ENCODE results near the gene NOS1AP.

Gene NOS1AP

GRCh38 chr1:162134646-162135045 lies 65.2 kb downstream of the NOS1AP start:
- no peak overlapping the region for H3K27ac ChIP-seq
- no peak for DNase-seq (ENCODE audit: low read depth, low spot score)

- H3K27ac ChIP-seq = no peak overlapping the region
- DNase-seq (ENCODE audit: low read depth, low spot score) = no peak
Measured at GRCh38 chr1:162135271-162135775, 65.8 kb downstream of the NOS1AP start.

GRCh38 chr1:162136760-162137159 lies 67.3 kb downstream of the NOS1AP start:
- no peak overlapping the region for H3K27ac ChIP-seq
- DNase-seq (ENCODE audit: low read depth, low spot score) = no peak

- no peak overlapping the region for H3K27ac ChIP-seq
- no peak for DNase-seq (ENCODE audit: low read depth, low spot score)
Measured at GRCh38 chr1:162137179-162137960, 67.9 kb downstream of the NOS1AP start.

- H3K27ac ChIP-seq = no peak overlapping the region
- DNase-seq (ENCODE audit: low read depth, low spot score) = no peak
Measured at GRCh38 chr1:162138112-162138511, 68.6 kb downstream of the NOS1AP start.

- DNase-seq (ENCODE audit: low read depth, low spot score) = no peak
- no peak overlapping the region for H3K27ac ChIP-seq
Measured at GRCh38 chr1:162138599-162139181, 69.2 kb downstream of the NOS1AP start.

- no peak for DNase-seq (ENCODE audit: low read depth, low spot score)
- H3K27ac ChIP-seq = no peak overlapping the region
Measured at GRCh38 chr1:162139211-162139610, 69.7 kb downstream of the NOS1AP start.

GRCh38 chr1:162141281-162142054 lies 72.0 kb downstream of the NOS1AP start:
- no peak for DNase-seq (ENCODE audit: low read depth, low spot score)
- peak overlapping the region; percentile 38 for H3K27ac ChIP-seq

GRCh38 chr1:162142968-162143367 lies 73.5 kb downstream of the NOS1AP start:
- no peak for DNase-seq (ENCODE audit: low read depth, low spot score)
- no peak overlapping the region for H3K27ac ChIP-seq

- no peak overlapping the region for H3K27ac ChIP-seq
- no peak for DNase-seq (ENCODE audit: low read depth, low spot score)
Measured at GRCh38 chr1:162144268-162144667, 74.8 kb downstream of the NOS1AP start.

- no peak overlapping the region for H3K27ac ChIP-seq
- no peak for DNase-seq (ENCODE audit: low read depth, low spot score)
Measured at GRCh38 chr1:162144853-162145252, 75.4 kb downstream of the NOS1AP start.

- no peak overlapping the region for H3K27ac ChIP-seq
- DNase-seq (ENCODE audit: low read depth, low spot score) = no peak
Measured at GRCh38 chr1:162145280-162145965, 75.9 kb downstream of the NOS1AP start.

GRCh38 chr1:162145966-162146696 lies 76.6 kb downstream of the NOS1AP start:
- DNase-seq (ENCODE audit: low read depth, low spot score) = no peak
- no peak overlapping the region for H3K27ac ChIP-seq

- H3K27ac ChIP-seq = no peak overlapping the region
- no peak for DNase-seq (ENCODE audit: low read depth, low spot score)
Measured at GRCh38 chr1:162147760-162148159, 78.3 kb downstream of the NOS1AP start.

GRCh38 chr1:162150112-162150511 lies 80.6 kb downstream of the NOS1AP start:
- H3K27ac ChIP-seq = no peak overlapping the region
- no peak for DNase-seq (ENCODE audit: low read depth, low spot score)

- H3K27ac ChIP-seq = no peak overlapping the region
- no peak for DNase-seq (ENCODE audit: low read depth, low spot score)
Measured at GRCh38 chr1:162151900-162152829, 82.7 kb downstream of the NOS1AP start.

- no peak for DNase-seq (ENCODE audit: low read depth, low spot score)
- H3K27ac ChIP-seq = no peak overlapping the region
Measured at GRCh38 chr1:162153374-162153773, 83.9 kb downstream of the NOS1AP start.

GRCh38 chr1:162157469-162157868 lies 88.0 kb downstream of the NOS1AP start:
- no peak overlapping the region for H3K27ac ChIP-seq

More at GRCh38 chr1:162157469-162157868, 88.0 kb downstream of the NOS1AP start:
- no peak for DNase-seq (ENCODE audit: low read depth, low spot score)

All from epithelial cell of prostate (primary cell).